Stimulated activated CD4-positive, alpha-beta T cell treated with anti-CD3 and anti-CD28 coated beads, TNF-alpha, amount 100 ng/mL, for 4 hours (primary cell): ENCODE measurements around the gene NRK.
"Not testable (repeated sequence)": the region's sequence is repeated elsewhere in the genome, so short reads cannot be mapped to it uniquely, and the experiment has no call there.

ENCODE experiments used
- DNase-seq, 3 experiments: peaks; one replicate each; pipeline ENCODE4 v3.0.0-alpha.2; 2020; ENCODE audit warnings: low read depth in 3 of 3

The NRK gene

GRCh38 chrX:105882581-105883275 lies 60.4 kb downstream of the NRK start:
- DNase-seq: no peak

- no peak for DNase-seq
Observed at GRCh38 chrX:105894721-105895120, 72.4 kb downstream of the NRK start.

GRCh38 chrX:105909576-105909975 lies 87.2 kb downstream of the NRK start:
- no peak for DNase-seq

- DNase-seq: no peak
Observed at GRCh38 chrX:105910563-105911105, 88.3 kb downstream of the NRK start.

- no peak for DNase-seq
Observed at GRCh38 chrX:105945266-105945665, 122.9 kb downstream of the NRK start.

GRCh38 chrX:105969487-105969886 lies 147.1 kb downstream of the NRK start:
- DNase-seq: no peak

GRCh38 chrX:105972690-105973386 lies 150.5 kb downstream of the NRK start:
- DNase-seq: no peak

- no peak for DNase-seq
Observed at GRCh38 chrX:105973387-105973739, 151.0 kb downstream of the NRK start.

- no peak for DNase-seq
Observed at GRCh38 chrX:105975382-105975781, 153.0 kb downstream of the NRK start.

- DNase-seq: no peak
Observed at GRCh38 chrX:105981772-105982485, 159.6 kb downstream of the NRK start.

- DNase-seq: not testable (repeated sequence)
Observed at GRCh38 chrX:105988487-105988886, 166.1 kb downstream of the NRK start.

- no peak for DNase-seq
Observed at GRCh38 chrX:105999294-105999693, 177.0 kb downstream of the NRK start.

GRCh38 chrX:106000203-106000602 lies 177.9 kb downstream of the NRK start:
- no peak for DNase-seq

- not testable (repeated sequence) for DNase-seq
Observed at GRCh38 chrX:106000609-106001008, 178.3 kb downstream of the NRK start.

GRCh38 chrX:106005684-106006083 lies 183.3 kb downstream of the NRK start:
- no peak for DNase-seq

- DNase-seq: no peak
Observed at GRCh38 chrX:106007815-106008214, 185.5 kb downstream of the NRK start.
